WI38 (cell line): ENCODE data around the gene SPAG16.

Experiments used
- H3K4me3 ChIP-seq: 2 replicates; pipeline ENCODE4 v1.5.1; 2011; ENCODE audit warnings: low read depth, mild to moderate bottlenecking, control low read depth, low read length
- TF ChIP-seq, protein P1 (sequence below): IDR thresholded peaks from 2 replicates; pipeline ENCODE4 v1.5.1; 2012; ENCODE audit warnings: low read depth, mild to moderate bottlenecking, control low read depth, low read length

Gene SPAG16

DNA sequence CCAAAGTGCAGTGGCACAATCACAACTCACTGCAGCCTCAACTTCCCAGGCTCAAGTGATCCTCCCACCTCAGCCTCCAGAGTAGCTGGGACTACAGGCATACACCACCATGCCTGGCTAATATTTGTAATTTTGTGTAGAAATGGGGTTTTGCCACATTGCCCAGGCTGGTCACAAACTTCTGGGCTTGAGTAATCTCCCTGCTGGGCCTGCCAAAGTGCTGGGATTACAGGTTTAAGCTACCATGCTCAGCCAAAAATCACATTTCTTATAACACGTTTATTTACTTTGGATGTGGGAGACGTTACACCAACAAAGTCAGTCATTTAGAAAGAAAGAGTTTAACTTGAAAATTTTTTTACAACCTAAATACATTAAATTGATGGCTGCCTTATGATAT, 917.6 kb downstream of the SPAG16 start:
- H3K4me3 ChIP-seq = no peak overlapping the region
- TF ChIP-seq, protein P1, sequence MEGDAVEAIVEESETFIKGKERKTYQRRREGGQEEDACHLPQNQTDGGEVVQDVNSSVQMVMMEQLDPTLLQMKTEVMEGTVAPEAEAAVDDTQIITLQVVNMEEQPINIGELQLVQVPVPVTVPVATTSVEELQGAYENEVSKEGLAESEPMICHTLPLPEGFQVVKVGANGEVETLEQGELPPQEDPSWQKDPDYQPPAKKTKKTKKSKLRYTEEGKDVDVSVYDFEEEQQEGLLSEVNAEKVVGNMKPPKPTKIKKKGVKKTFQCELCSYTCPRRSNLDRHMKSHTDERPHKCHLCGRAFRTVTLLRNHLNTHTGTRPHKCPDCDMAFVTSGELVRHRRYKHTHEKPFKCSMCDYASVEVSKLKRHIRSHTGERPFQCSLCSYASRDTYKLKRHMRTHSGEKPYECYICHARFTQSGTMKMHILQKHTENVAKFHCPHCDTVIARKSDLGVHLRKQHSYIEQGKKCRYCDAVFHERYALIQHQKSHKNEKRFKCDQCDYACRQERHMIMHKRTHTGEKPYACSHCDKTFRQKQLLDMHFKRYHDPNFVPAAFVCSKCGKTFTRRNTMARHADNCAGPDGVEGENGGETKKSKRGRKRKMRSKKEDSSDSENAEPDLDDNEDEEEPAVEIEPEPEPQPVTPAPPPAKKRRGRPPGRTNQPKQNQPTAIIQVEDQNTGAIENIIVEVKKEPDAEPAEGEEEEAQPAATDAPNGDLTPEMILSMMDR = no peak

DNA sequence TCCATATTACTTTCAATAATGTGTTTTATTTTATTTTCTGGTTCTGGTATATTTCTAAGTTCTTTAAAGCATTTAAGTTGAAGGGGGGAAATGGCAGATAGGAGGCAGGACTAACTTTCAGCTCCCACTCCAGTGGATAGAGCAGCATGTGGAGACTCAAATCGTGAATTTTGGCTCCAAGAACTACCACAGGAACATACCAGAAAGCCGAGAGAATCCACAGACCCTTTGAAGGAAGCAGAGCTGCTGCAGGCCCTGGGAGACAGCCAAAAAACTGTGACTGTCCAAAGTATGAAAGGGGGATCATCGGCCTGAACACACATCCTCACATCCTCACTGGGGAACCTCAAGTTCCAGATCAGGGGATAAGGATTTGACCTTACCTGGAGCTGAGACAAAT, 919.0 kb downstream of the SPAG16 start:
- TF ChIP-seq, protein P1 = no peak

DNA sequence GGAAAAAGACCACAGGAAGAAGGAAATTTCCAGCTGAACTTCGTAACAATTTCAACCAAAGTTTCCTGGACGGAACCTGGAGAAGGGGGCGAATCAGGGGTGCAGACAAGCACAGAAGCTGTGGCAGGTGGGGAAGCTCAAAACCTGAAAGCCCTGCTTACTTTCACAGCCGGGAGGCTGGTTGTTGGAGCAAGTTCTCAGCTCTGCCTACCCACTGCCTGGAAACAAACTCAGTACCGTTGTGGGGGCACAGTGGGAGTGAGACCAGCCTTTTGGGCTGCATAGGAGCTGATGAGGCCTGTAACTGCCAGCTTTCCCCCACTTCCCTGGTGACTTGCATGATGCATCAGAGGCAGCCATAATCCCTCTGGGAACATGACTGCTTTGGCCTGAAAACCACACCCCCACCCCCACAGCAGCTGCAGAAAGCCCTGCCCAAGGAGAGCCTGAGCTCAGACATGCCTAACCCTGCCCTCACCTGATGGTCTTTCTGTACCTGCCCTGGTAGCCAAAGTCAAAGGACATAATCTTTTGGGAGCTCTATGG, 919.6 kb downstream of the SPAG16 start:
- no peak overlapping the region for H3K4me3 ChIP-seq
- TF ChIP-seq, protein P1 = no peak

More for the DNA sequence above, 919.0 kb downstream of the SPAG16 start:
- H3K4me3 ChIP-seq = no peak overlapping the region

GRCh38 chr2:214215107-214215506, 930.8 kb downstream of the SPAG16 start:
- TF ChIP-seq, protein P1 = no peak
- H3K4me3 ChIP-seq = no peak overlapping the region

GRCh38 chr2:214217136-214217535, 932.9 kb downstream of the SPAG16 start:
- TF ChIP-seq, protein P1 = no peak
- no peak overlapping the region for H3K4me3 ChIP-seq

DNA sequence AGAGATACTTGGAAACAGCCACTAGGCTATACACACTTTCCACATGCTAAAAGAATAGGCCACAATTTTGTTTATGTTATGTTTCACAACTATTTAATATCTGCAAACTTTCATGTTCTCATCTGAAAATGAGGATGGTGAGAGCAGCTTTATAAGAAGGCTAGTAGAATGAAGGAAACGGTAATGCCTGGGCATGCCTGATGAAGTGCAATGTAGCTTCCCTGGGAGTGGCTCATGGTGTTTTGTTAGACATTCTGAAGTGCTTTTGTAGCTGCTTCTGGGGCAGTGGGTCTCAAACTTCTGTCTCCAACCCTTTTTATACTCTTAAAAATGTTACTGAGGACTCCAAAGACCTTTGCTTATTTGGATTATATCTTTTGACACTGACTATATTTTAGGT, 933.3 kb downstream of the SPAG16 start:
- H3K4me3 ChIP-seq = no peak overlapping the region
- TF ChIP-seq, protein P1 = no peak

GRCh38 chr2:214220251-214220650, 936.0 kb downstream of the SPAG16 start:
- H3K4me3 ChIP-seq = no peak overlapping the region
- TF ChIP-seq, protein P1 = no peak
